ENCODE data around the gene ADAMTS2. TPM values are rescaled to one million over a fixed set of nuclear protein-coding genes. Genes with fewer than 3 reads are reported as not detected.

ADAMTS2 gene
- total and polyA plus RNA-seq, 2 donors (not counting 3 experiments of a cell fraction or from before 2014, with no cell fraction given), result not detected

DNA sequence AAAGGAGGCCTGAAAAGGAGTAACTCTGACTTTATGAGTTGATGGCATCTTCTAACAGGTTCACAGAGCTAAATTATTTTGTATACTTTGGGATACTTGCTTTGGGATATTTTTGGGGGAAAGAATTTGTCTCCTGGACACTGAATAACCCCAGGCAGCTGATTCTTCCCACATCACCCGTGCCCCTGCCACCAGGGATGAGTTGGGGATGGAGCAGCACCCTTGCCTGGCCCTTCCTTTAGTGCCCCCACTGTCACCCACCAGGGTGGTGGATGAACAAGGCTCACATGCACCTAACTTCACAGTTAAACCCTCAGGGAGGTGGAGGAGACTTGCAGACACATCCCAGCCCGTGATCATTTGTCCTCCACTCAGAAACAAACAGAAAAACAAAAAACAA is 2.3 kb upstream of the ADAMTS2 start:
- no peaks in the 10 kb centered on the region for H3K36me3 ChIP-seq (ENCODE audit: control insufficient read depth in 2 of 2, extremely low read depth in 1 of 2, insufficient read depth in 2 of 2, low read length in 2 of 2)
- no peak overlapping the region for H3K27ac ChIP-seq (ENCODE audit: insufficient read depth, low read depth, low read length)
- POLR2A ChIA-PET, result no interaction called here
- no peak overlapping the region for H3K4me3 ChIP-seq (replicated peaks in 1 of 3; ENCODE audit: insufficient read depth in 1 of 3, low read depth in 1 of 3, low read length in 3 of 3)
- dilution Hi-C loops (cut with MboI; ENCODE audit: extremely low pct_ligation_motif_present, low sequenced_read_pairs) (no loop called here), intact Hi-C loops (cut with micrococcal nuclease) (no loop called here)
- FAIRE-seq (no peak), DNase-seq (ENCODE audit: low read depth, low spot score) (no peak)
- CTCF ChIA-PET, result no interaction called here
- H2AFZ ChIP-seq (ENCODE audit: low read depth, low read length), result no peak overlapping the region
- H3K27me3 ChIP-seq (ENCODE audit: control insufficient read depth in 2 of 2, insufficient read depth in 2 of 2, low read length in 2 of 2), result peaks cover 17 to 21% of the 10 kb centered on the region in 2 experiments
- no peak overlapping the region for H3K9ac ChIP-seq (replicated peaks; ENCODE audit: extremely low read depth, insufficient read depth, low read length)
- H3K9me1 ChIP-seq (replicated peaks; ENCODE audit: control insufficient read depth, extremely low read depth, insufficient read depth, low read length), result no peaks in the 10 kb centered on the region
- no peaks in the 10 kb centered on the region for H3K4me1 ChIP-seq (ENCODE audit: control insufficient read depth, extremely low read depth, insufficient read depth, low read length)
- no peak for TF ChIP-seq EZH2 (IDR thresholded peaks at IDR 0.05; ENCODE audit: borderline replicate concordance, low read depth, low read length, severe bottlenecking)
- no peak for TF ChIP-seq MYC (IDR thresholded peaks at IDR 0.05; ENCODE audit: low read depth, low read length)
- TF ChIP-seq FOS (IDR thresholded peaks at IDR 0.05; ENCODE audit: borderline replicate concordance, insufficient read depth, low read length), result no peak
- TF ChIP-seq POLR2AphosphoS5 (IDR thresholded peaks at IDR 0.05; ENCODE audit: insufficient read depth, low read depth, low read length), result no peak
- TF ChIP-seq, protein P1, sequence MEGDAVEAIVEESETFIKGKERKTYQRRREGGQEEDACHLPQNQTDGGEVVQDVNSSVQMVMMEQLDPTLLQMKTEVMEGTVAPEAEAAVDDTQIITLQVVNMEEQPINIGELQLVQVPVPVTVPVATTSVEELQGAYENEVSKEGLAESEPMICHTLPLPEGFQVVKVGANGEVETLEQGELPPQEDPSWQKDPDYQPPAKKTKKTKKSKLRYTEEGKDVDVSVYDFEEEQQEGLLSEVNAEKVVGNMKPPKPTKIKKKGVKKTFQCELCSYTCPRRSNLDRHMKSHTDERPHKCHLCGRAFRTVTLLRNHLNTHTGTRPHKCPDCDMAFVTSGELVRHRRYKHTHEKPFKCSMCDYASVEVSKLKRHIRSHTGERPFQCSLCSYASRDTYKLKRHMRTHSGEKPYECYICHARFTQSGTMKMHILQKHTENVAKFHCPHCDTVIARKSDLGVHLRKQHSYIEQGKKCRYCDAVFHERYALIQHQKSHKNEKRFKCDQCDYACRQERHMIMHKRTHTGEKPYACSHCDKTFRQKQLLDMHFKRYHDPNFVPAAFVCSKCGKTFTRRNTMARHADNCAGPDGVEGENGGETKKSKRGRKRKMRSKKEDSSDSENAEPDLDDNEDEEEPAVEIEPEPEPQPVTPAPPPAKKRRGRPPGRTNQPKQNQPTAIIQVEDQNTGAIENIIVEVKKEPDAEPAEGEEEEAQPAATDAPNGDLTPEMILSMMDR (IDR thresholded peaks at IDR 0.05; ENCODE audit: extremely low read depth in 1 of 2, insufficient read depth in 1 of 2, low read depth in 1 of 2, low read length in 2 of 2), result no peak
- TF ChIP-seq, protein P2, sequence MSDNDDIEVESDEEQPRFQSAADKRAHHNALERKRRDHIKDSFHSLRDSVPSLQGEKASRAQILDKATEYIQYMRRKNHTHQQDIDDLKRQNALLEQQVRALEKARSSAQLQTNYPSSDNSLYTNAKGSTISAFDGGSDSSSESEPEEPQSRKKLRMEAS (IDR thresholded peaks at IDR 0.05; ENCODE audit: insufficient read depth, insufficient read length), result no peak
- no peak for TF ChIP-seq GATA2 (IDR thresholded peaks at IDR 0.05; ENCODE audit: insufficient read depth, insufficient read length, low read depth, low read length)
- no peak for TF ChIP-seq JUN (IDR thresholded peaks at IDR 0.05; ENCODE audit: borderline replicate concordance, insufficient read depth, insufficient read length, low read depth)
- no peak for TF ChIP-seq POLR2A (IDR thresholded peaks at IDR 0.05; ENCODE audit: low read depth, low read length)
- no TSS peak for BruUV-seq (replicated peaks)
- H3K79me2 ChIP-seq (ENCODE audit: control insufficient read depth, insufficient read depth, low read length), result no peaks in the 10 kb centered on the region
- H3K4me2 ChIP-seq (ENCODE audit: insufficient read depth, low read length), result no peak overlapping the region
- no peaks in the 10 kb centered on the region for H4K20me1 ChIP-seq (replicated peaks; ENCODE audit: control insufficient read depth, extremely low read depth, insufficient read depth, low read length)
- no peaks in the 10 kb centered on the region for H3K9me3 ChIP-seq (replicated peaks; ENCODE audit: control insufficient read depth, insufficient read depth, low read length)
